Right lobe of liver (tissue), 6 donors: ENCODE measurements around the gene TENT4B. TPM values are rescaled to one million over a fixed set of nuclear protein-coding genes. Genes with fewer than 3 reads are reported as not detected.
A peak's percentile ranks its signal among the peaks of the same experiment; 100 is the strongest.

Source experiments
- ATAC-seq, 4 donors: fragments of 200-7000 bp; cut with Tn5 transposase; one replicate each; pipeline ENCODE4 v1.9.1; 2020; ENCODE audit warnings: mild to moderate bottlenecking in 4 of 4, moderate library complexity in 4 of 4
- DNase-seq, 3 donors: peaks; one replicate each; pipeline ENCODE4 v3.0.0-alpha.2; 2020
- H3K27ac ChIP-seq, 3 donors: fragments of 200-600 bp; one replicate each; pipeline ENCODE4 v1.8.0; 2022
- H3K27me3 ChIP-seq, 2 donors: fragments of 200-600 bp; one replicate each; pipeline ENCODE4 v1.8.0; 2022
- H3K36me3 ChIP-seq, 4 donors: fragments of 200-600 bp; sonication (generic) in 1 of 4; one replicate each; pipeline versions ENCODE4 v1.5.1 to v1.8.0; 2017 to 2022; ENCODE audit warnings: control low read depth in 1 of 4
- H3K4me1 ChIP-seq, 4 donors: fragments of 200-600 bp; sonication (generic) in 1 of 4; one replicate each; pipeline versions ENCODE4 v1.5.1 to v1.8.0; 2017 to 2022; ENCODE audit warnings: control low read depth in 1 of 4
- H3K4me3 ChIP-seq, 3 donors: fragments of 200-600 bp; one replicate each; pipeline ENCODE4 v1.8.0; 2022
- H3K9me3 ChIP-seq, 4 donors: fragments of 200-600 bp; sonication (generic) in 1 of 4; one replicate each; pipeline versions ENCODE4 v1.5.1 to v1.8.0; 2017 to 2022; ENCODE audit warnings: control low read depth in 1 of 4
- CTCF ChIP-seq, 4 donors: fragments of 200-600 bp in 3 of 4; fragments of 450-650 bp in 1 of 4; IDR thresholded peaks; one replicate each; pipeline versions ENCODE4 v1.5.1 to v1.8.0; 2016 to 2022; ENCODE audit warnings: antibody characterized with exemption in 4 of 4, mild to moderate bottlenecking in 2 of 4
- POLR2A ChIP-seq: fragments of 450-650 bp; IDR thresholded peaks from one replicate; pipeline ENCODE4 v1.6.1; 2017; ENCODE audit warnings: antibody characterized with exemption, mild to moderate bottlenecking
- WGBS: methylation state at CpG from one replicate; pipeline ENCODE4 v1.1.6; 2018; ENCODE audit warnings: low coverage, low lambda C conversion rate; ENCODE audit not compliant: insufficient coverage; ENCODE audit errors: missing lambda C conversion rate; 5-methylcytosine and 5-hydroxymethylcytosine counted together
- intact Hi-C, 2 donors: fragments of 100-400 bp; cut with DNase I; formaldehyde crosslinking; loops; one replicate each; pipeline versions ENCODE4 v1.11.2 to v1.14.1; 2022
- total RNA-seq, 6 experiments: library from RNA; depleted of rRNA in 2 of 6; stranded (reverse); fragments of >200 nt in 2 of 6; fragmentation: NEBNext Ultra II Directional in 3 of 6; extraction: Animal tissue kit (Norgen Biotek cat#: 25700) in 3 of 6; gene quantifications; one replicate each; pipeline versions ENCODE4 v1.1.0 to v1.2.4, GENCODE V29; 2016 to 2023
- donor health status: DM: no; HTN: yes; CAD: no.
- donor health status: DM: no; HTN: no; CAD: no.
- donor health status: DM: no; HTN: no; CAD: no.
- donor health status: DM: no; HTN: yes; CAD: no.
- donor health status: DM: no; HTN: yes; CAD: no.

TENT4B gene
- total RNA-seq, 6 experiments from 2014 or later: 7.2 to 13.2 (median 9.3) TPM

GRCh38 chr16:50153596-50154419, 702 bp downstream of the TENT4B start:
- Histone ChIP-seq H3K9me3 (no peaks in the 10 kb centered on the region), H3K27me3 (no peaks in the 10 kb centered on the region), H3K4me3 (peak overlapping the region; percentile 63 to 87 (median 79)), H3K27ac (peak overlapping the region; percentile 94 to 98 (median 96)), H3K4me1 (peaks cover 0 to 31% (median 4%) of the 10 kb centered on the region in 4 donors), H3K36me3 (no peaks in the 10 kb centered on the region)
- peak in 2 of 4 donors; percentile 0 to 2 for ATAC-seq
- WGBS: 3% methylated on average over 8 of the region's 89 CpGs
- intact Hi-C loops: no loop called here
- DNase-seq: peak; percentile 48 to 68 (median 62)
- TF ChIP-seq CTCF (IDR thresholded peaks at IDR 0.05): no peak
- peak; percentile 24 for TF ChIP-seq POLR2A

- 4% methylated on average over 8 of the region's 10 CpGs for WGBS
- Histone ChIP-seq H3K4me1 (peaks cover 0 to 31% (median 4%) of the 10 kb centered on the region in 4 donors), H3K27ac (peak overlapping the region; percentile 94 to 98 (median 96)), H3K36me3 (no peaks in the 10 kb centered on the region), H3K27me3 (no peaks in the 10 kb centered on the region), H3K9me3 (no peaks in the 10 kb centered on the region), H3K4me3 (peak overlapping the region; percentile 63 to 87 (median 79))
- no peak for DNase-seq
- intact Hi-C loops: no loop called here
- peak; percentile 3 to 40 (median 26) for ATAC-seq
- no peak for TF ChIP-seq CTCF (IDR thresholded peaks at IDR 0.05)
- TF ChIP-seq POLR2A: no peak
These were observed 1.4 kb downstream of the TENT4B start for GRCh38 chr16:50154420-50154950.

GRCh38 chr16:50155925-50156324, 2.8 kb downstream of the TENT4B start:
- Histone ChIP-seq H3K27ac (peak overlapping the region; percentile 57 to 72 (median 69)), H3K4me1 (peaks cover 0 to 31% (median 4%) of the 10 kb centered on the region in 4 donors), H3K36me3 (peaks cover 0 to 4% (median 0%) of the 10 kb centered on the region in 4 donors), H3K27me3 (no peaks in the 10 kb centered on the region), H3K9me3 (no peaks in the 10 kb centered on the region), H3K4me3 (peak overlapping the region; percentile 34 to 87 (median 44))
- intact Hi-C loops: no loop called here
- DNase-seq (no peak), ATAC-seq (no peak)
- 33% methylated on average over 1 of the region's 1 CpG for WGBS
- no peak for TF ChIP-seq CTCF (IDR thresholded peaks at IDR 0.05)

GRCh38 chr16:50156590-50156989, 3.5 kb downstream of the TENT4B start:
- intact Hi-C loops: no loop called here
- TF ChIP-seq CTCF (IDR thresholded peaks at IDR 0.05) (no peak), POLR2A (no peak)
- Histone ChIP-seq H3K9me3 (no peaks in the 10 kb centered on the region), H3K27ac (no peak overlapping the region), H3K36me3 (peaks cover 0 to 4% (median 0%) of the 10 kb centered on the region in 4 donors), H3K27me3 (no peaks in the 10 kb centered on the region), H3K4me1 (peaks cover 0 to 31% (median 4%) of the 10 kb centered on the region in 4 donors), H3K4me3 (no peak overlapping the region)
- no peak for ATAC-seq
- WGBS: 88% methylated on average over 4 of the region's 6 CpGs
- DNase-seq: no peak
